ENCODE data around the gene PCBD1. TPM values are rescaled to one million over a fixed set of nuclear protein-coding genes. Genes with fewer than 3 reads are reported as not detected.
A peak's percentile ranks its signal among the peaks of the same experiment; 100 is the strongest.

Gene PCBD1
- total and polyA plus RNA-seq, 4 experiments from 2014 or later, result 12.4 to 22.5 (median 18.0) TPM

GRCh38 chr10:70840836-70841235 is 47.5 kb downstream of the PCBD1 start:
- Mint-ChIP-seq H3K9me3 (peaks cover 0 to 11% (median 4%) of the 10 kb centered on the region in 8 donors), H3K4me1 (peaks cover 13 to 14% (median 14%) of the 10 kb centered on the region in 4 donors), H3K27ac (no peak overlapping the region), H3K27me3 (no peaks in the 10 kb centered on the region), H3K4me3 (no peak overlapping the region), H3K36me3 (peaks cover 58 to 74% of the 10 kb centered on the region in 2 donors)
- intact Hi-C loops (cut with micrococcal nuclease), result no loop called here
- peaks cover 0 to 2% of the 10 kb centered on the region in 2 donors for H3K9me3 ChIP-seq (ENCODE audit: control insufficient read depth in 1 of 2, low read length in 2 of 2)
- H3K27me3 ChIP-seq (ENCODE audit: insufficient read depth, low read length), result no peaks in the 10 kb centered on the region
- ChIA-PET CTCF (ENCODE audit: partially characterized antibody) (no interaction called here), POLR2A (ENCODE audit: partially characterized antibody) (no interaction called here)
- peaks cover 8% of the 10 kb centered on the region for H3K36me3 ChIP-seq (ENCODE audit: insufficient read depth, low read length)
- no peak overlapping the region for H3K4me3 ChIP-seq (ENCODE audit: low read length in 2 of 2)
- no peak overlapping the region for H3K27ac ChIP-seq (ENCODE audit: low read depth, low read length)
- no peak for DNase-seq
- H3K4me1 ChIP-seq (ENCODE audit: insufficient read depth, low read length), result no peaks in the 10 kb centered on the region

GRCh38 chr10:70838270-70838805 is 50.0 kb downstream of the PCBD1 start:
- H3K27ac ChIP-seq (ENCODE audit: low read depth, low read length), result no peak overlapping the region
- Mint-ChIP-seq H3K27ac (no peak overlapping the region), H3K4me3 (no peak overlapping the region), H3K4me1 (peaks cover 13 to 26% (median 17%) of the 10 kb centered on the region in 4 donors), H3K36me3 (peaks cover 50 to 70% of the 10 kb centered on the region in 2 donors), H3K27me3 (no peaks in the 10 kb centered on the region), H3K9me3 (peaks cover 0 to 11% (median 4%) of the 10 kb centered on the region in 8 donors)
- intact Hi-C loops (cut with micrococcal nuclease), result no loop called here
- no peaks in the 10 kb centered on the region for H3K36me3 ChIP-seq (ENCODE audit: insufficient read depth, low read length)
- no peak for DNase-seq
- ChIA-PET POLR2A (ENCODE audit: partially characterized antibody) (no interaction called here), CTCF (ENCODE audit: partially characterized antibody) (interaction anchor here (0.5 kb wide), 1 partner anchor 123 kb away, joined by 3 read pairs; no protein-coding TSS in a partner anchor)
- peaks cover 0 to 2% of the 10 kb centered on the region in 2 donors for H3K9me3 ChIP-seq (ENCODE audit: control insufficient read depth in 1 of 2, low read length in 2 of 2)
- no peak overlapping the region for H3K4me3 ChIP-seq (ENCODE audit: low read length in 2 of 2)
- H3K4me1 ChIP-seq (ENCODE audit: insufficient read depth, low read length), result no peaks in the 10 kb centered on the region
- no peaks in the 10 kb centered on the region for H3K27me3 ChIP-seq (ENCODE audit: insufficient read depth, low read length)

GRCh38 chr10:70837660-70838059 is 50.7 kb downstream of the PCBD1 start:
- POLR2A ChIA-PET (ENCODE audit: partially characterized antibody), result no interaction called here
- DNase-seq, result no peak
- Mint-ChIP-seq H3K27me3 (no peaks in the 10 kb centered on the region), H3K36me3 (peaks cover 48 to 66% of the 10 kb centered on the region in 2 donors), H3K4me3 (no peak overlapping the region), H3K4me1 (peaks cover 12 to 30% (median 20%) of the 10 kb centered on the region in 4 donors), H3K27ac (no peak overlapping the region), H3K9me3 (peaks cover 0 to 11% (median 4%) of the 10 kb centered on the region in 8 donors)
- Histone ChIP-seq H3K27me3 (ENCODE audit: insufficient read depth, low read length) (no peaks in the 10 kb centered on the region), H3K9me3 (ENCODE audit: control insufficient read depth in 1 of 2, low read length in 2 of 2) (peaks cover 0 to 2% of the 10 kb centered on the region in 2 donors), H3K4me3 (ENCODE audit: low read length in 2 of 2) (no peak overlapping the region), H3K4me1 (ENCODE audit: insufficient read depth, low read length) (no peaks in the 10 kb centered on the region), H3K27ac (ENCODE audit: low read depth, low read length) (no peak overlapping the region), H3K36me3 (ENCODE audit: insufficient read depth, low read length) (no peaks in the 10 kb centered on the region)
- CTCF ChIA-PET (ENCODE audit: partially characterized antibody), result no interaction called here
- intact Hi-C loops (cut with micrococcal nuclease), result no loop called here

- H3K27me3 Mint-ChIP-seq, result no peaks in the 10 kb centered on the region
- ChIA-PET CTCF (ENCODE audit: partially characterized antibody) (no interaction called here), POLR2A (ENCODE audit: partially characterized antibody) (no interaction called here)
- Histone ChIP-seq H3K27ac (ENCODE audit: low read depth, low read length) (no peak overlapping the region), H3K4me1 (ENCODE audit: insufficient read depth, low read length) (no peaks in the 10 kb centered on the region), H3K9me3 (ENCODE audit: control insufficient read depth in 1 of 2, low read length in 2 of 2) (peaks cover 0 to 2% of the 10 kb centered on the region in 2 donors), H3K4me3 (ENCODE audit: low read length in 2 of 2) (no peak overlapping the region), H3K36me3 (ENCODE audit: insufficient read depth, low read length) (no peaks in the 10 kb centered on the region), H3K27me3 (ENCODE audit: insufficient read depth, low read length) (no peaks in the 10 kb centered on the region)
- peaks cover 0 to 11% (median 4%) of the 10 kb centered on the region in 8 donors for H3K9me3 Mint-ChIP-seq
- H3K36me3 Mint-ChIP-seq, result peaks cover 45 to 55% of the 10 kb centered on the region in 2 donors
- no peak for DNase-seq
- H3K4me3 Mint-ChIP-seq, result no peak overlapping the region
- peak overlapping the region in 1 of 7 donors; percentile 42 for H3K27ac Mint-ChIP-seq
- peaks cover 12 to 34% (median 21%) of the 10 kb centered on the region in 4 donors for H3K4me1 Mint-ChIP-seq
- intact Hi-C loops (cut with micrococcal nuclease), result no loop called here
Observed at GRCh38 chr10:70836319-70836718, 52.0 kb downstream of the PCBD1 start.

- Histone ChIP-seq H3K27me3 (ENCODE audit: insufficient read depth, low read length) (no peaks in the 10 kb centered on the region), H3K27ac (ENCODE audit: low read depth, low read length) (no peak overlapping the region), H3K4me3 (ENCODE audit: low read length in 2 of 2) (no peak overlapping the region), H3K9me3 (ENCODE audit: control insufficient read depth in 1 of 2, low read length in 2 of 2) (peaks cover 0 to 2% of the 10 kb centered on the region in 2 donors), H3K36me3 (ENCODE audit: insufficient read depth, low read length) (no peaks in the 10 kb centered on the region), H3K4me1 (ENCODE audit: insufficient read depth, low read length) (no peaks in the 10 kb centered on the region)
- Mint-ChIP-seq H3K9me3 (peaks cover 0 to 11% (median 4%) of the 10 kb centered on the region in 8 donors), H3K4me1 (peaks cover 12 to 32% (median 18%) of the 10 kb centered on the region in 4 donors), H3K4me3 (no peak overlapping the region), H3K36me3 (peaks cover 51 to 53% of the 10 kb centered on the region in 2 donors), H3K27ac (peak overlapping the region in 1 of 7 donors; percentile 16), H3K27me3 (no peaks in the 10 kb centered on the region)
- CTCF ChIA-PET (ENCODE audit: partially characterized antibody), result interaction anchor here (1.3 kb wide), 1 partner anchor 17 kb away, joined by 6 read pairs; no protein-coding TSS in a partner anchor
- intact Hi-C loops (cut with micrococcal nuclease), result no loop called here
- POLR2A ChIA-PET (ENCODE audit: partially characterized antibody), result no interaction called here
- DNase-seq, result no peak
Observed at GRCh38 chr10:70834441-70835151, 53.8 kb downstream of the PCBD1 start.

- no peak for DNase-seq
- Mint-ChIP-seq H3K27ac (no peak overlapping the region), H3K36me3 (peaks cover 57% of the 10 kb centered on the region in 2 donors), H3K9me3 (peaks cover 0 to 11% (median 4%) of the 10 kb centered on the region in 8 donors), H3K4me3 (no peak overlapping the region), H3K27me3 (no peaks in the 10 kb centered on the region), H3K4me1 (peaks cover 17 to 32% (median 18%) of the 10 kb centered on the region in 4 donors)
- Histone ChIP-seq H3K27me3 (ENCODE audit: insufficient read depth, low read length) (no peaks in the 10 kb centered on the region), H3K27ac (ENCODE audit: low read depth, low read length) (no peak overlapping the region), H3K9me3 (ENCODE audit: control insufficient read depth in 1 of 2, low read length in 2 of 2) (peaks cover 0 to 2% of the 10 kb centered on the region in 2 donors), H3K4me3 (ENCODE audit: low read length in 2 of 2) (no peak overlapping the region), H3K36me3 (ENCODE audit: insufficient read depth, low read length) (no peaks in the 10 kb centered on the region), H3K4me1 (ENCODE audit: insufficient read depth, low read length) (no peaks in the 10 kb centered on the region)
- ChIA-PET POLR2A (ENCODE audit: partially characterized antibody) (no interaction called here), CTCF (ENCODE audit: partially characterized antibody) (interaction anchor here (1.3 kb wide), 1 partner anchor 17 kb away, joined by 6 read pairs; no protein-coding TSS in a partner anchor)
- intact Hi-C loops (cut with micrococcal nuclease), result no loop called here
Observed at GRCh38 chr10:70834021-70834420, 54.3 kb downstream of the PCBD1 start.

- CTCF ChIA-PET (ENCODE audit: partially characterized antibody), result interaction anchor here (1.3 to 1.7 kb wide), 2 partner anchors 13 to 16 kb away, joined by 5 to 6 read pairs; no protein-coding TSS in a partner anchor
- peaks cover 18 to 32% (median 19%) of the 10 kb centered on the region in 4 donors for H3K4me1 Mint-ChIP-seq
- H3K27me3 ChIP-seq (ENCODE audit: insufficient read depth, low read length), result no peaks in the 10 kb centered on the region
- POLR2A ChIA-PET (ENCODE audit: partially characterized antibody), result no interaction called here
- no peak overlapping the region for H3K27ac Mint-ChIP-seq
- H3K27ac ChIP-seq (ENCODE audit: low read depth, low read length), result no peak overlapping the region
- peaks cover 0 to 11% (median 4%) of the 10 kb centered on the region in 8 donors for H3K9me3 Mint-ChIP-seq
- H3K27me3 Mint-ChIP-seq, result no peaks in the 10 kb centered on the region
- intact Hi-C loops (cut with micrococcal nuclease), result no loop called here
- peaks cover 59% of the 10 kb centered on the region in 2 donors for H3K36me3 Mint-ChIP-seq
- peaks cover 0 to 2% of the 10 kb centered on the region in 2 donors for H3K9me3 ChIP-seq (ENCODE audit: control insufficient read depth in 1 of 2, low read length in 2 of 2)
- H3K36me3 ChIP-seq (ENCODE audit: insufficient read depth, low read length), result no peaks in the 10 kb centered on the region
- H3K4me1 ChIP-seq (ENCODE audit: insufficient read depth, low read length), result no peaks in the 10 kb centered on the region
- DNase-seq, result no peak
- no peak overlapping the region for H3K4me3 ChIP-seq (ENCODE audit: low read length in 2 of 2)
- no peak overlapping the region for H3K4me3 Mint-ChIP-seq
Observed at GRCh38 chr10:70833601-70834000, 54.8 kb downstream of the PCBD1 start.
